NCI-H345 (cell line): Measurements from ENCODE around the gene PCDHA5.
A peak's percentile ranks its signal among the peaks of the same experiment; 100 is the strongest.
"Not testable (repeated sequence)": the region's sequence is repeated elsewhere in the genome, so short reads cannot be mapped to it uniquely, and the experiment has no call there.

Experiments used
- DNase-seq: peaks from one replicate; lab custom pipeline; 2025; lab: John Stamatoyannopoulos, UW

Gene PCDHA5

GRCh38 chr5:140821375-140822280 is at the start of gene PCDHA5:
Gene PCDHA5 (plus strand): TSS chr5:140821613.
- peak; percentile 85 for DNase-seq

GRCh38 chr5:140780512-140780911 is 40.9 kb upstream of the PCDHA5 start:
- no peak for DNase-seq

GRCh38 chr5:140785905-140786686 is 35.3 kb upstream of the PCDHA5 start, which contains the start of gene PCDHA1:
Gene PCDHA1 (plus strand): TSS chr5:140786140.
- no peak for DNase-seq

GRCh38 chr5:140787422-140787821 is 34.0 kb upstream of the PCDHA5 start:
- DNase-seq, result not testable (repeated sequence)

- DNase-seq, result not testable (repeated sequence)
These were observed 33.4 kb upstream of the PCDHA5 start for GRCh38 chr5:140787849-140788504.

- no peak for DNase-seq
These were observed 30.3 kb upstream of the PCDHA5 start for GRCh38 chr5:140791089-140791488.

- DNase-seq, result no peak
These were observed 26.7 kb upstream of the PCDHA5 start, which contains the start of gene PCDHA2 for GRCh38 chr5:140794595-140795258. Gene PCDHA2 (plus strand): TSS chr5:140794852.

GRCh38 chr5:140795259-140795641 is 26.2 kb upstream of the PCDHA5 start:
- no peak for DNase-seq

GRCh38 chr5:140796072-140796717 is 25.2 kb upstream of the PCDHA5 start:
- DNase-seq, result not testable (repeated sequence)

- DNase-seq, result no peak
These were observed 24.7 kb upstream of the PCDHA5 start for GRCh38 chr5:140796718-140797095.

GRCh38 chr5:140800816-140801493 is 20.5 kb upstream of the PCDHA5 start, which contains the start of gene PCDHA3:
Gene PCDHA3 (plus strand): TSS chr5:140801057.
- no peak for DNase-seq

GRCh38 chr5:140801494-140801841 is 19.9 kb upstream of the PCDHA5 start:
- DNase-seq, result no peak

GRCh38 chr5:140802381-140802780 is 19.0 kb upstream of the PCDHA5 start:
- not testable (repeated sequence) for DNase-seq

- no peak for DNase-seq
These were observed 18.6 kb upstream of the PCDHA5 start for GRCh38 chr5:140802781-140803271.

- no peak for DNase-seq
These were observed 14.3 kb upstream of the PCDHA5 start, which contains the start of gene PCDHA4 for GRCh38 chr5:140806834-140807775. Gene PCDHA4 (plus strand): TSS chr5:140807068.

- not testable (repeated sequence) for DNase-seq
These were observed 13.0 kb upstream of the PCDHA5 start for GRCh38 chr5:140808241-140808888.

- no peak for DNase-seq
These were observed 12.5 kb upstream of the PCDHA5 start for GRCh38 chr5:140808889-140809291.

GRCh38 chr5:140822281-140822629 is 842 bp downstream of the PCDHA5 start:
- no peak for DNase-seq

GRCh38 chr5:140822969-140823368 is 1.6 kb downstream of the PCDHA5 start:
- DNase-seq, result not testable (repeated sequence)
